Measurements from ENCODE around the gene SLC17A3.

SLC17A3 gene

DNA sequence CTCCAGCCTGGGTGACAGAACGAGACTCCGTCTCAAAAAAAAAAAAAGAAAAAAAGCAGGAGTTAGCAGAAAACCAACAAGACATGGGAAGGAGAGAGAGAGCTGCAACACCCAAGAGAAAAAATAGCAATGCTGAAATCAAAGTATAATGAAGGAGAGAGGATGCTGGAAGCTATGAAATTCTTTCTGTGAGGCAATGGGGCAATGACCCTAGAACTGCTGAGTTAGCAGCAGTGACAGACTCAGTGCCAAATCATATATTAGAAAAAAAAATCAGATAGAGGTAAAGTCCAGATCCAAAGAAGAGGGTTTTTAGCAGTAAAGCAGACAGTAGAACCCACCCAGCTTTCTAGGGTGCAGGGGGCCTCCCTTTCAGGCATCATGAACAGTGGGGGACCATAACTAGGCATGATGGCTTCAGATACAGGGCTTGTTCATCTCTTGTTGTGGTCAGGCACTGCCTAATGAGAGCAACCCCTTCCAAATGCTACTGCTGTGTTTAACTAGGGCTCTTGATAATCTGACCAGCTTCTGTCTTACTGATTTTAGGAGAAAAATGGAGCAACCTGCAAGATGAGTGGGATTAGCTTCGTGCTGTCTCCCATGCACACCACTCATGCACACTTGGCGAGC lies 29.5 kb upstream of the SLC17A3 start:
- Histone ChIP-seq H3K27me3 (ENCODE audit: control insufficient read depth in 1 of 2, insufficient read depth in 2 of 2, low read length in 2 of 2) (no peaks in the 10 kb centered on the region), H3K27ac (ENCODE audit: low read length) (no peak overlapping the region), H3K4me3 (ENCODE audit: low read length in 2 of 2) (no peak overlapping the region), H3K9ac (ENCODE audit: low read length in 2 of 2) (no peak overlapping the region), H3K9me3 (ENCODE audit: control insufficient read depth in 2 of 2, low read length in 2 of 2) (no peaks in the 10 kb centered on the region), H3K36me3 (ENCODE audit: control insufficient read depth in 2 of 2, insufficient read depth in 2 of 2, low read length in 2 of 2) (no peaks in the 10 kb centered on the region), H3K4me1 (ENCODE audit: control insufficient read depth, insufficient read depth, low read length) (no peaks in the 10 kb centered on the region)

DNA sequence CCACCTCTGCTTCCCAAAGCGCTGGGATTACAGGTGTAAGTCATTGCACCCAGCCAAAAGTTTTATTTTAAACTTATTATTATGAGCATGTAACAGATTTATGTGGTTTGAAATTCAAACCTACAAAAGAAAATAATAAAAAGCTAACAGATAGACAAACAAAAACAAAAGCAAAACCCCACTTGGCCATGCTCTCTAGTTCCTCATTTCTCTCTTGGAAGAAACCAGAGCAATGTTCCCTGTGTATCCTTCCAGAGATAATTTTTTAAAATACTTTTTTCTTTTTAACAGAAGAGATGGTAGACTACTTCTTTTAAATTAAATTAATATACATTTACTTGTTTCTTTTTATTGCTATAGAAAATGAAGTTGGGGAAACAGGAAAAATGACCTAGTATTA lies 28.0 kb upstream of the SLC17A3 start:
- Histone ChIP-seq H3K36me3 (ENCODE audit: control insufficient read depth in 2 of 2, insufficient read depth in 2 of 2, low read length in 2 of 2) (no peaks in the 10 kb centered on the region), H3K27ac (ENCODE audit: low read length) (no peak overlapping the region), H3K9ac (ENCODE audit: low read length in 2 of 2) (no peak overlapping the region), H3K27me3 (ENCODE audit: control insufficient read depth in 1 of 2, insufficient read depth in 2 of 2, low read length in 2 of 2) (no peaks in the 10 kb centered on the region), H3K4me3 (ENCODE audit: low read length in 2 of 2) (no peak overlapping the region), H3K9me3 (ENCODE audit: control insufficient read depth in 2 of 2, low read length in 2 of 2) (no peaks in the 10 kb centered on the region), H3K4me1 (ENCODE audit: control insufficient read depth, insufficient read depth, low read length) (no peaks in the 10 kb centered on the region)

DNA sequence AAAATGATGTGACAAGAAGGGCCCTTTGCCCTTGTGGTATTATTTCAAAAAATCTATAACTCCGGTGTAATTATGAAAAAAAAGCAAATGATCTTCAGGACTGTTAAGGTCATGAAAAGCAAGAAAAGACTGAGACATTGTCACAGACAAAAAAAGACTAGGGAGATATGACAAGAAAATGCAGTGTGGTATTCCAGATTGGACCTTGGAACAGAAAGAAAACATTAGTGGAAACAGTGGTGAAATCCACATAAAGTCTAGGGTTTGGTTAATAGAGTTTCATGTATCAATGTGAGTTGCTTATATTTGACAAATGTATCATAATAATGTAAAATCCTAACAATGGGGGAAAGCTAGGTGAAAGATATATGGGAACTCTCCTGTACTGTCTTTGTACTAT lies 26.8 kb upstream of the SLC17A3 start:
- Histone ChIP-seq H3K9ac (ENCODE audit: low read length in 2 of 2) (no peak overlapping the region), H3K36me3 (ENCODE audit: control insufficient read depth in 2 of 2, insufficient read depth in 2 of 2, low read length in 2 of 2) (no peaks in the 10 kb centered on the region), H3K4me3 (ENCODE audit: low read length in 2 of 2) (no peak overlapping the region), H3K9me3 (ENCODE audit: control insufficient read depth in 2 of 2, low read length in 2 of 2) (no peaks in the 10 kb centered on the region), H3K27me3 (ENCODE audit: control insufficient read depth in 1 of 2, insufficient read depth in 2 of 2, low read length in 2 of 2) (no peaks in the 10 kb centered on the region), H3K4me1 (ENCODE audit: control insufficient read depth, insufficient read depth, low read length) (no peaks in the 10 kb centered on the region), H3K27ac (ENCODE audit: low read length) (no peak overlapping the region)

DNA sequence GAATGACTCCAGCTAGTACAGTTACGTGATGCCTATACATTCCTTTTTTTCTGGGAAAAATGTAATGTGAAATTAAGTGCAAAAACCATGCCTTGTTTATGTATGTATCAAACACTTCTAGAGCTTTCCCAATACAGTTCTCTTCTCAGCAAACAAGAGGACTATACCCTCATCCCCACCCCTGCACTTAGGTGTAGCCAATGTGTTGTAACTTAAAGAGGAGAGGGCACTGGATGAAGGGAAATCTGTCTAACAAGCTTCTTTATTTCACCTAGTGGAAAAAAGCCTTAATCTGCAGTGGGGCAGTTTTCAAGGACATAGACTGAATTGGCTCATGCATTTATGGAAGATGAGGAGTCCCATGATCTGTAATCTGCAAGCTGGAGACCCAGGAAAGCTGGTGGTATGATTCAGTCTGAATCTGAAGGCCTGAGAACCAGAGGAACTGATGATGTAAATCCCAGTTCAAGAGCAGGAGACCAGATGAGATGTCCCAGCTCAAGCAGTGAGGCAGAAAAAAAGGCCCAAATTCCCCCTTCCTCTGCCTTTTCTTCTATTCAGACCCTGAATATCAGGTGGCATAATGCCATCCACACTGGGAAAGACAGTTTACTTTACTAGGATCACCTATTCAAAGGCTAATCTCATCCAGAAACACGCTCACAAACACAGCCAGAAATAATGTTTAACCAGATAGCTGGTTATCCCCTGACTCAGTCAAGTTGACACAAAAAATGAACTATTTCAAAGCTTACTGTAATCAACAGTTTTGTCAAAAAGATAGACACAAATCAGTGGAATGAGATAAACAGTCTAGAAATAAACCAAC lies 25.8 kb upstream of the SLC17A3 start:
- Histone ChIP-seq H3K9me3 (ENCODE audit: control insufficient read depth in 2 of 2, low read length in 2 of 2) (no peaks in the 10 kb centered on the region), H3K27ac (ENCODE audit: low read length) (no peak overlapping the region), H3K4me3 (ENCODE audit: low read length in 2 of 2) (no peak overlapping the region), H3K36me3 (ENCODE audit: control insufficient read depth in 2 of 2, insufficient read depth in 2 of 2, low read length in 2 of 2) (no peaks in the 10 kb centered on the region), H3K9ac (ENCODE audit: low read length in 2 of 2) (no peak overlapping the region), H3K4me1 (ENCODE audit: control insufficient read depth, insufficient read depth, low read length) (no peaks in the 10 kb centered on the region), H3K27me3 (ENCODE audit: control insufficient read depth in 1 of 2, insufficient read depth in 2 of 2, low read length in 2 of 2) (no peaks in the 10 kb centered on the region)

DNA sequence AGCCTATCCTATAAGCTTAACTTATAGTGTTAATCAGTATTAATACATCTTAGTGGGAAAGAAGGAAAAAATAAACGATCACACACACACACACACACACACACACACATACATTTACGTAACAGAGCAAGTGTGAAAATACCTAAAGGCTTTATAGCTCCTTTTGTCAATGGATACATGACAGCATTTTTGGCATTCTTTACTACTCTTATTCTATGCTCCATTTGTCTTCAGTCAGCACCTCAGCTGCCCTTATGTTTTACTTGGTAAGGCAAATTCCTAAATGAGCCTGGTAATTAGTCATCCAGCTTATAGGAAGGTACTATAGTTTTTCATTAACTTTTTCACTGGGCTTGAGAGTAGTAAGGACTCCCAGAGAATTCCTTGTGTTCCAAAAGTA lies 25.1 kb upstream of the SLC17A3 start:
- H3K27ac ChIP-seq (ENCODE audit: low read length): no peak overlapping the region
- H3K9me3 ChIP-seq (ENCODE audit: control insufficient read depth in 2 of 2, low read length in 2 of 2): no peaks in the 10 kb centered on the region
- H3K27me3 ChIP-seq (ENCODE audit: control insufficient read depth in 1 of 2, insufficient read depth in 2 of 2, low read length in 2 of 2): no peaks in the 10 kb centered on the region
- no peak overlapping the region for H3K4me3 ChIP-seq (ENCODE audit: low read length in 2 of 2)
- no peaks in the 10 kb centered on the region for H3K4me1 ChIP-seq (ENCODE audit: control insufficient read depth, insufficient read depth, low read length)
- no peak overlapping the region for H3K9ac ChIP-seq (ENCODE audit: low read length in 2 of 2)
- H3K36me3 ChIP-seq (ENCODE audit: control insufficient read depth in 2 of 2, insufficient read depth in 2 of 2, low read length in 2 of 2): no peaks in the 10 kb centered on the region

DNA sequence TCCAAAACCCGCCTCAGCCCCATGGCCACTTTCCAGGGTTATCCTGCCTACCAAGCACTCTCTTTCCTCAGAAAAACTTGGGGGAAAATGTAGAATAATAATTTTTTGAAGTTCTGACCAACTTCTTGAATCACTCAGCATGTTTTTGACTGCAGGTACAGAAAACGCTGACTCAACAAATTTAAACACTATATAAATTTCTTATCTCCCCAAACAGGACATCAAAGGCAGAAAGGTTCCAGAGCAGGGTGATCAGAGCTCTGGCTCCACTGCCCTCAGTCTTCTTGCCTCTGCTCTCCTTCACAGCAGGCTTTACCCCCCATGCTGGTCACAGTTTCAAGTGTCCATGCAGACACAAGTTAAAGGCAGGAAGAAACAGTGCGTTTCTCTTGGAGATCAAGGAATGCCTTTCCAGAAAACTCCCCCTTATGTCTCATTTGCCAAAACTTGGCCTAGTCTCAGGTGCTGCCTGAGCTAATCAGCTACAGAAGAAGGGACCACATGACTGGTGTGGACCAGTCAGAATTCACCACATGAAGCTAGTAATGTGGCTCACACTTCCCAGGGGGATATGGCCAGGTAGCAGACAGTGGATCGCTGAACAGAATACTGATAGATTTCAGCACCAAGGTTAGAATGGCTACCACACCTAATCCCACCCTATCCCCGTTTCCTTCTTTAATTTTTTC lies 24.4 kb upstream of the SLC17A3 start:
- H3K9me3 ChIP-seq (ENCODE audit: control insufficient read depth in 2 of 2, low read length in 2 of 2): no peaks in the 10 kb centered on the region
- no peaks in the 10 kb centered on the region for H3K4me1 ChIP-seq (ENCODE audit: control insufficient read depth, insufficient read depth, low read length)
- H3K9ac ChIP-seq (ENCODE audit: low read length in 2 of 2): no peak overlapping the region
- no peaks in the 10 kb centered on the region for H3K36me3 ChIP-seq (ENCODE audit: control insufficient read depth in 2 of 2, insufficient read depth in 2 of 2, low read length in 2 of 2)
- H3K4me3 ChIP-seq (ENCODE audit: low read length in 2 of 2): no peak overlapping the region
- H3K27ac ChIP-seq (ENCODE audit: low read length): no peak overlapping the region
- no peaks in the 10 kb centered on the region for H3K27me3 ChIP-seq (ENCODE audit: control insufficient read depth in 1 of 2, insufficient read depth in 2 of 2, low read length in 2 of 2)

DNA sequence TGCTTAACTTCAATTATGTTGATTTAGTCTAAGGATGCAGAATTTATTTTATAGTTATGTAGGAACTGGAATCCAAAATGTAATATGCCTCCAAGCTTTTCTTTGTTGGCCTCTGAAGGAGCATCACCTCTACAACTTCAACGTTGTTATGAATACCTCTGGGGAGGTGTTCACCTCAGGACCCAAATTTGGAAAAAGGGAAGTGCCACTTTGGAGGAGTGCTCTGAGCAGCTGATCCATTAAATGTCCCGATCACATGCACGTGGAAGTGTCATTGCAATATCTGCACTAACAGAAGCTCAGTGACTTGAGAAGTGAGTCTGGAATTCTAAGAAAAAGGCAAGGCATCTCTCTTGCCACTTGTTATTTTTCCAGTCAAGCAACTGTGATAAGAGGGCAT lies 22.2 kb upstream of the SLC17A3 start:
- Histone ChIP-seq H3K9ac (ENCODE audit: low read length in 2 of 2) (no peak overlapping the region), H3K4me3 (ENCODE audit: low read length in 2 of 2) (no peak overlapping the region), H3K9me3 (ENCODE audit: control insufficient read depth in 2 of 2, low read length in 2 of 2) (no peaks in the 10 kb centered on the region), H3K27me3 (ENCODE audit: control insufficient read depth in 1 of 2, insufficient read depth in 2 of 2, low read length in 2 of 2) (no peaks in the 10 kb centered on the region), H3K36me3 (ENCODE audit: control insufficient read depth in 2 of 2, insufficient read depth in 2 of 2, low read length in 2 of 2) (no peaks in the 10 kb centered on the region), H3K27ac (ENCODE audit: low read length) (no peak overlapping the region), H3K4me1 (ENCODE audit: control insufficient read depth, insufficient read depth, low read length) (no peaks in the 10 kb centered on the region)

DNA sequence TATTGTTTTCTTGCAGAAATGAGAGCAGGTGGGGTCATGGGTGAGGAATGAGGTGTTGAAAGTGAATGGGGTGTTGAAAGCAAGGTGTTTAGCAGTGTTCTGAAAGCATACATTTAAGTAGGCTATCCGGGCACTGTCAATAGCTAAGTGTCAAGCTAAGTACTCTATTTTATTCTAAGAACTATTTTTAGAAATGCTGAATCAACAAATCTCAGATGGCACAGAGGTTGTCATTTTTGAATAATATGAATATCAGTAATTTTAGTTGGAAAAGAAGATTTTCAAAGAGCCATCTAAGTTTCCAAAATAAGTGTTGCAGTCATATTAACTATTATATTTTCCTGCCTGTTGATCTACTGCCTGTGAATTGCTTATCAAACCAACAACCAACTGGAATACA lies 21.7 kb upstream of the SLC17A3 start:
- Histone ChIP-seq H3K36me3 (ENCODE audit: control insufficient read depth in 2 of 2, insufficient read depth in 2 of 2, low read length in 2 of 2) (no peaks in the 10 kb centered on the region), H3K9ac (ENCODE audit: low read length in 2 of 2) (no peak overlapping the region), H3K27ac (ENCODE audit: low read length) (no peak overlapping the region), H3K27me3 (ENCODE audit: control insufficient read depth in 1 of 2, insufficient read depth in 2 of 2, low read length in 2 of 2) (no peaks in the 10 kb centered on the region), H3K9me3 (ENCODE audit: control insufficient read depth in 2 of 2, low read length in 2 of 2) (no peaks in the 10 kb centered on the region), H3K4me1 (ENCODE audit: control insufficient read depth, insufficient read depth, low read length) (no peaks in the 10 kb centered on the region), H3K4me3 (ENCODE audit: low read length in 2 of 2) (no peak overlapping the region)

DNA sequence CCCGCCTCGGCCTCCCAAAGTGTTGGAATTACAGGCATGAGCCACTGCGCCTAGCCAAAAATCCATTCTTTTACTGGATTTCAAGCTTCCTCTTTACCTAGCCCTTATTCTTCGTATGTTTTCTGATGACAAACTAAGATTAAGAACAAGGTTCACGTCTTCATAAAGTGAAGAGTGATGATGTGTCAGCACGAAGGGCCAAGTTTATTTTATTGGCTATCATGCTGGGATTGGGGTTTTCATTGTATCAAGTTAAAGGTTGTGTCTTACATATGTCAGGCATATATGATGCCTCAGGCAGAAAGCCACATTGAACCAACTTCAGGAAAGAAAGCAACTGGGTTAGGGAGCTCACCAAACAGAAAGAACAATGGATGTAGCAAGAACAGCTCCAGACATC lies 19.7 kb upstream of the SLC17A3 start:
- Histone ChIP-seq H3K27me3 (ENCODE audit: control insufficient read depth in 1 of 2, insufficient read depth in 2 of 2, low read length in 2 of 2) (no peaks in the 10 kb centered on the region), H3K4me1 (ENCODE audit: control insufficient read depth, insufficient read depth, low read length) (no peaks in the 10 kb centered on the region), H3K27ac (ENCODE audit: low read length) (no peak overlapping the region), H3K36me3 (ENCODE audit: control insufficient read depth in 2 of 2, insufficient read depth in 2 of 2, low read length in 2 of 2) (no peaks in the 10 kb centered on the region), H3K9me3 (ENCODE audit: control insufficient read depth in 2 of 2, low read length in 2 of 2) (no peaks in the 10 kb centered on the region), H3K9ac (ENCODE audit: low read length in 2 of 2) (no peak overlapping the region), H3K4me3 (ENCODE audit: low read length in 2 of 2) (no peak overlapping the region)

DNA sequence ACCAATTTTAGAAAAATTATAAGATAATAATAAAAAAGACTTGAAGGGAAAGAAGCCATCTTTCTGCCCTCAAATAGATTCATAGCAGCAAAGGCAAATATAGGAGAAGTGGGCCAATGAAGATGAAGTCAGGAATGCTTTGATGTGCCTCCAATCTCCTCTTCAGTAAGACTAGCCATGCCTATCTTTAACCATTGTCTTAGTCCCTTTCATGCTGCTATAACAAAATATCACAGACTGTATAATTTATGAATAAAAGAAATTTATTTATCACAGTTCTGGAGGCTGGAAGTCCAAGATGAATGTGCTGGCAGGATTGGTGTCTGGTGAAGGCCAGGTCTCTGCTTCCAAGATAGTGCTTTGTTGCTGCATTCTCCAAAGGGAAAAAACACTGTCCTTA lies 18.8 kb upstream of the SLC17A3 start:
- H3K27me3 ChIP-seq (ENCODE audit: control insufficient read depth in 1 of 2, insufficient read depth in 2 of 2, low read length in 2 of 2): no peaks in the 10 kb centered on the region
- no peak overlapping the region for H3K27ac ChIP-seq (ENCODE audit: low read length)
- no peaks in the 10 kb centered on the region for H3K36me3 ChIP-seq (ENCODE audit: control insufficient read depth in 2 of 2, insufficient read depth in 2 of 2, low read length in 2 of 2)
- no peak overlapping the region for H3K4me3 ChIP-seq (ENCODE audit: low read length in 2 of 2)
- no peaks in the 10 kb centered on the region for H3K9me3 ChIP-seq (ENCODE audit: control insufficient read depth in 2 of 2, low read length in 2 of 2)
- no peak overlapping the region for H3K9ac ChIP-seq (ENCODE audit: low read length in 2 of 2)
- H3K4me1 ChIP-seq (ENCODE audit: control insufficient read depth, insufficient read depth, low read length): no peaks in the 10 kb centered on the region

All from stomach smooth muscle (tissue), 2 donors.